Adrenal gland (tissue), 12 donors: ENCODE measurements around the gene B9D1. TPM values are rescaled to one million over a fixed set of nuclear protein-coding genes. Genes with fewer than 3 reads are reported as not detected.

ENCODE experiments used
- DNase-seq, 7 donors: peaks; one replicate each; pipeline ENCODE4 v3.0.0-alpha.2; 2019 to 2020
- H3K27ac ChIP-seq, 5 donors: fragments of 200-600 bp; sonication (generic) in 4 of 5; 1 replicate in 3 of 5; 2 replicates in 2 of 5; pipeline versions ENCODE4 v1.5.1 to v1.8.0; 2016 to 2020; ENCODE audit warnings: mild to moderate bottlenecking in 1 of 5
- H3K27me3 ChIP-seq: fragments of 200-600 bp; 2 replicates; pipeline ENCODE4 v1.8.0; 2021
- H3K36me3 ChIP-seq, 2 donors: fragments of 200-600 bp; replicated peaks in 1 of 2; 1 replicate in 1 of 2; 2 replicates in 1 of 2; pipeline versions ENCODE4 v1.5.1 to v1.8.0; 2018 to 2022
- H3K4me1 ChIP-seq, 2 donors: fragments of 200-600 bp; replicated peaks in 1 of 2; 1 replicate in 1 of 2; 2 replicates in 1 of 2; pipeline versions ENCODE4 v1.5.1 to v1.8.0; 2018 to 2021
- H3K4me3 ChIP-seq, 4 donors: fragments of 200-600 bp; sonication (generic) in 3 of 4; one replicate each; pipeline ENCODE4 v1.5.1; 2016 to 2018
- H3K9me3 ChIP-seq, 3 donors: fragments of 200-600 bp; sonication (generic) in 1 of 3; replicated peaks in 1 of 3; 1 replicate in 2 of 3; 2 replicates in 1 of 3; pipeline versions ENCODE4 v1.5.1 to v1.8.0; 2016 to 2021
- POLR2A ChIP-seq, 2 donors: fragments of 450-650 bp; IDR thresholded peaks; one replicate each; pipeline ENCODE4 v1.6.1; 2017; ENCODE audit warnings: antibody characterized with exemption in 2 of 2, mild to moderate bottlenecking in 2 of 2, moderate library complexity in 1 of 2
- WGBS, 4 donors: extraction: QIAGEN DNeasy Blood & Tissue Kit in 2 of 4; methylation state at CpG; one replicate each; pipeline versions ENCODE4 v1.1.5 to v1.1.7; 2013 to 2017; 5-methylcytosine and 5-hydroxymethylcytosine counted together
- intact Hi-C, 2 donors: fragments of 100-400 bp; cut with DNase I; formaldehyde crosslinking; loops; one replicate each; pipeline versions ENCODE4 v1.14.1 to v1.15.0; 2022 to 2023
- polyA plus RNA-seq, 3 donors: library from polyadenylated mRNA; stranded (reverse); fragments of 200-250 nt in 2 of 3; fragments of 350-450 nt in 1 of 3; fragmentation: Illumina TruSeq in 1 of 3; extraction: RNeasy Lipid Tissue Mini Kit (QIAGEN cat#74804) in 1 of 3; gene quantifications; one replicate each; pipeline ENCODE4 v1.2.3, GENCODE V29; 2013 to 2014
- total RNA-seq, 9 donors: library from RNA; depleted of rRNA in 4 of 9; stranded (reverse); fragments of >200 nt in 4 of 9; fragments of 120-200 nt in 1 of 9; fragmentation: NEBNext Ultra II Directional in 1 of 9; extraction: Animal tissue kit (Norgen Biotek cat#: 25700) in 1 of 9; gene quantifications; one replicate each; pipeline versions ENCODE4 v1.1.0 to v1.2.4, GENCODE V29; 2013 to 2023
- TF ChIP-seq, protein P1 (sequence below), 6 experiments: fragments of 450-650 bp in 4 of 6; fragments of 200-600 bp in 2 of 6; sonication (generic) in 1 of 6; IDR thresholded peaks; 1 replicate in 5 of 6; 2 replicates in 1 of 6; pipeline versions ENCODE4 v1.5.1 to v1.8.0; 2016 to 2021; ENCODE audit warnings: antibody characterized with exemption in 6 of 6, mild to moderate bottlenecking in 2 of 6, moderate library complexity in 1 of 6
- donor health status: healthy with polysubstance abuse.
- donor health status: Bipolar disorder and iron deficiency.
- donor health status: DM: yes; HTN: yes; CAD: no.
- donor health status: DM: no; HTN: no; CAD: no.
- donor health status: DM: no; HTN: no; CAD: no.
- donor health status: DM: yes; HTN: yes; CAD: no.

B9D1 gene
- total and polyA plus RNA-seq, 12 donors, result 19.3 to 67.7 (median 30.1) TPM

DNA sequence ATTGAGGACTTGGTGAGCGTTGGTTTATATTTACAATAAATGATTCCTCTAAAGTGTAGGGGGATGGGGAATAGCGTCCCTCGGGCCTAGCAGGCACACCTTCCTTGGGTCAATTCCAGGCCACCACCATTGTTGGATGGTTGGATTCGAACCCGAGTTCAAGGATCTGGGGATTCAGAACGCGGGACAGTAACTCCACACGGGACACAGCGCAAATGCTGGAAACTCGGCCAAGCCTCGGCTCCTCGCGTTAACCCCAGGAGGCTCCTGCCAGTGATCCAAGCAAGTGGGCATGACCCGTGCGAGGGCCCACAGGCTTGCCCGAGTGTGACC, 613 bp downstream of the B9D1 start:
- peak in 1 of 2 donors; percentile 27 for TF ChIP-seq POLR2A (IDR thresholded peaks at IDR 0.05)
- TF ChIP-seq, protein P1, sequence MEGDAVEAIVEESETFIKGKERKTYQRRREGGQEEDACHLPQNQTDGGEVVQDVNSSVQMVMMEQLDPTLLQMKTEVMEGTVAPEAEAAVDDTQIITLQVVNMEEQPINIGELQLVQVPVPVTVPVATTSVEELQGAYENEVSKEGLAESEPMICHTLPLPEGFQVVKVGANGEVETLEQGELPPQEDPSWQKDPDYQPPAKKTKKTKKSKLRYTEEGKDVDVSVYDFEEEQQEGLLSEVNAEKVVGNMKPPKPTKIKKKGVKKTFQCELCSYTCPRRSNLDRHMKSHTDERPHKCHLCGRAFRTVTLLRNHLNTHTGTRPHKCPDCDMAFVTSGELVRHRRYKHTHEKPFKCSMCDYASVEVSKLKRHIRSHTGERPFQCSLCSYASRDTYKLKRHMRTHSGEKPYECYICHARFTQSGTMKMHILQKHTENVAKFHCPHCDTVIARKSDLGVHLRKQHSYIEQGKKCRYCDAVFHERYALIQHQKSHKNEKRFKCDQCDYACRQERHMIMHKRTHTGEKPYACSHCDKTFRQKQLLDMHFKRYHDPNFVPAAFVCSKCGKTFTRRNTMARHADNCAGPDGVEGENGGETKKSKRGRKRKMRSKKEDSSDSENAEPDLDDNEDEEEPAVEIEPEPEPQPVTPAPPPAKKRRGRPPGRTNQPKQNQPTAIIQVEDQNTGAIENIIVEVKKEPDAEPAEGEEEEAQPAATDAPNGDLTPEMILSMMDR (IDR thresholded peaks at IDR 0.05), result no peak
- DNase-seq, result no peak
- no peaks in the 10 kb centered on the region for H3K27me3 ChIP-seq
- peak overlapping the region in 2 of 4 donors; percentile 53 to 88 for H3K4me3 ChIP-seq
- no peaks in the 10 kb centered on the region for H3K36me3 ChIP-seq
- WGBS, 4 donors, result 14 to 52% (median 33%) methylated on average over 3 to 16 of the region's 16 CpGs
- H3K9me3 ChIP-seq, result no peaks in the 10 kb centered on the region
- H3K27ac ChIP-seq, result peak overlapping the region in 4 of 5 donors; percentile 77 to 96 (median 90)
- H3K4me1 ChIP-seq, result peaks cover 12 to 14% of the 10 kb centered on the region in 2 donors
- intact Hi-C loops, result loop anchor here (2.0 to 10.0 kb wide), 4 partner anchors 85 to 403 kb away; no protein-coding TSS in a partner anchor

DNA sequence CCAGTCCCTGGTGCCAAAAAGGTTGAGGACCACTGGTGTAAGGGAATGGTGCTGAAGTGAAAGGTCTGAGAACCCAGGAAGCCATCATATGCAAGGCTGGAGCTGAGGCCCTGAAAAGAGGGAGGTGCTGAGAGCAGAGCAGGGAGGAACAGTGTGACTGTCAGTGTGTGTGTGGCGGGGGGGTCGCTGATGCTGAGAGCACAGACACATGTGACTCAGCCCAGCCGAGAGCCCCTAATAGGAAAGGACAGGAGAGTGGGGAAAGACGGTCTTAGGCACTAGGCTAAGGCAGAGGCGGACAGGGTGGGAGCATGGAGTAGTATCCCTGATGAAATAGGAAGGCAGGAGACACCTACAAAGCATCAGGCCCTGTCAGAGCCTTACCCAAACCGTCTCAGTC, 1.2 kb downstream of the B9D1 start:
- peaks cover 12 to 14% of the 10 kb centered on the region in 2 donors for H3K4me1 ChIP-seq
- 64 to 80% (median 76%) methylated on average over 6 of the region's 6 CpGs for WGBS, 4 donors
- no peaks in the 10 kb centered on the region for H3K9me3 ChIP-seq
- intact Hi-C loops, result loop anchor here (5.0 to 10.0 kb wide), 3 partner anchors 86 to 403 kb away; no protein-coding TSS in a partner anchor
- DNase-seq, result peak in 2 of 7 donors; percentile 24 to 74
- TF ChIP-seq, protein P1 (IDR thresholded peaks at IDR 0.05), result no peak
- no peak for TF ChIP-seq POLR2A (IDR thresholded peaks at IDR 0.05)
- H3K27ac ChIP-seq, result peak overlapping the region in 1 of 5 donors; percentile 95
- no peaks in the 10 kb centered on the region for H3K36me3 ChIP-seq
- H3K4me3 ChIP-seq, result no peak overlapping the region
- no peaks in the 10 kb centered on the region for H3K27me3 ChIP-seq

DNA sequence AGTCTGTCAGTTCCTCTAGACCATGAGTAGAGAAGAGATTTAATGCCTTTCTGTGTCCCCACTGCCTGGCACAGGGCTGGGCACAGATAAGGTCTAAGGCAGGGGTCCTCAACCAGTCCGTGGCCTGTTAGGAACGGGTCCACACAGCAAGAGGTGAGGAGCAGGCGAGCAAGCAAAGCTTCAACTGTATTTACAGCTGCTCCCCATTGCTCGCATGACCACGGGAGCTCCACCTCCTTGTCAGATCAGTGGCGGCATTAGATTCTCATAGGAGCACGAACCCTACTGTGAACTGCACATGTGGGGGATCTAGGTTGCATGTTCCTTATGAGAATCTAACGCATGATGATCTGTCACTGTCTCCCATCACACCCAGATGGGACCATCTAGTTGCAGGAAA, 1.8 kb downstream of the B9D1 start:
- peak in 1 of 7 donors; percentile 13 for DNase-seq
- Histone ChIP-seq H3K36me3 (no peaks in the 10 kb centered on the region), H3K4me1 (peaks cover 12 to 14% of the 10 kb centered on the region in 2 donors), H3K27ac (no peak overlapping the region), H3K27me3 (no peaks in the 10 kb centered on the region), H3K9me3 (no peaks in the 10 kb centered on the region), H3K4me3 (no peak overlapping the region)
- WGBS, 4 donors, result 86 to 96% (median 93%) methylated on average over 8 of the region's 8 CpGs
- no peak for TF ChIP-seq POLR2A (IDR thresholded peaks at IDR 0.05)
- TF ChIP-seq, protein P1 (IDR thresholded peaks at IDR 0.05), result no peak
- intact Hi-C loops, result loop anchor here (5.0 to 10.0 kb wide), 3 partner anchors 87 to 404 kb away; no protein-coding TSS in a partner anchor

- H3K9me3 ChIP-seq, result no peaks in the 10 kb centered on the region
These were observed 2.7 kb downstream of the B9D1 start for GRCh38 chr17:19359856-19360255.

More at GRCh38 chr17:19359856-19360255, 2.7 kb downstream of the B9D1 start:
- 90 to 100% (median 95%) methylated on average over 1 to 5 of the region's 5 CpGs for WGBS, 4 donors
- Histone ChIP-seq H3K27me3 (no peaks in the 10 kb centered on the region), H3K4me3 (no peak overlapping the region), H3K4me1 (peaks cover 9 to 12% of the 10 kb centered on the region in 2 donors), H3K27ac (no peak overlapping the region), H3K36me3 (no peaks in the 10 kb centered on the region)
- peak in 2 of 7 donors; percentile 10 to 13 for DNase-seq
- TF ChIP-seq POLR2A (IDR thresholded peaks at IDR 0.05), result no peak
- TF ChIP-seq, protein P1 (IDR thresholded peaks at IDR 0.05), result no peak
- intact Hi-C loops, result loop anchor here (5.0 to 10.0 kb wide), 3 partner anchors 87 to 405 kb away; no protein-coding TSS in a partner anchor
